HEK293 (cell line): ENCODE results near the gene ARHGAP35.

Experiments used
- AEBP2 ChIP-seq: fragments of 450-650 bp; formaldehyde crosslinking; IDR thresholded peaks from 2 replicates; pipeline ENCODE4 v1.5.1; 2016; ENCODE audit warnings: missing biosample characterization, missing genetic modification characterization, borderline replicate concordance
- ELK4 ChIP-seq: IDR thresholded peaks from 2 replicates; pipeline ENCODE4 v1.6.1; 2011; ENCODE audit warnings: mild to moderate bottlenecking, low read depth, low read length, borderline replicate concordance
- GLI2 ChIP-seq: fragments of 450-650 bp; formaldehyde crosslinking; IDR thresholded peaks from 2 replicates; pipeline ENCODE4; 2017; ENCODE audit warnings: missing biosample characterization, missing genetic modification characterization, low read depth, borderline replicate concordance
- GLI4 ChIP-seq: fragments of 450-650 bp; formaldehyde crosslinking; IDR thresholded peaks from 2 replicates; pipeline ENCODE4 v1.5.1; 2016; ENCODE audit warnings: missing biosample characterization, missing genetic modification characterization
- GLIS2 ChIP-seq: fragments of 450-650 bp; formaldehyde crosslinking; IDR thresholded peaks from 2 replicates; pipeline ENCODE4 v1.5.1; 2016; ENCODE audit warnings: missing biosample characterization, missing genetic modification characterization
- KLF1 ChIP-seq: fragments of 450-650 bp; formaldehyde crosslinking; IDR thresholded peaks from 2 replicates; pipeline ENCODE4 v1.5.1; 2016; ENCODE audit warnings: missing biosample characterization, missing genetic modification characterization
- KLF9 ChIP-seq: fragments of 450-650 bp; formaldehyde crosslinking; IDR thresholded peaks from 2 replicates; pipeline ENCODE4 v1.5.1; 2016; ENCODE audit warnings: missing biosample characterization, missing genetic modification characterization, low read depth
- MEIS1 ChIP-seq: sonication (generic); formaldehyde crosslinking; IDR thresholded peaks from 2 replicates; pipeline ENCODE4 v1.8.1; 2022; ENCODE audit warnings: missing genetic modification reagents, mild to moderate bottlenecking, borderline replicate concordance
- OSR2 ChIP-seq: fragments of 450-650 bp; formaldehyde crosslinking; IDR thresholded peaks from 2 replicates; pipeline ENCODE4 v1.5.1; 2016; ENCODE audit warnings: missing biosample characterization, missing genetic modification characterization
- REPIN1 ChIP-seq: fragments of 450-650 bp; formaldehyde crosslinking; IDR thresholded peaks from 2 replicates; pipeline ENCODE4 v1.5.1; 2017; ENCODE audit warnings: missing biosample characterization, missing genetic modification characterization, low read depth
- WT1 ChIP-seq: fragments of 450-650 bp; formaldehyde crosslinking; IDR thresholded peaks from 2 replicates; pipeline ENCODE4 v1.5.1; 2016; ENCODE audit warnings: missing biosample characterization, missing genetic modification characterization
- ZBTB20 ChIP-seq: fragments of 450-650 bp; formaldehyde crosslinking; IDR thresholded peaks from 2 replicates; pipeline ENCODE4 v1.5.1; 2016; ENCODE audit warnings: missing biosample characterization, missing genetic modification characterization
- ZBTB8A ChIP-seq: fragments of 450-650 bp; formaldehyde crosslinking; IDR thresholded peaks from 2 replicates; pipeline ENCODE4 v1.5.1; 2016; ENCODE audit warnings: missing biosample characterization, missing genetic modification characterization
- ZEB2 ChIP-seq: fragments of 450-650 bp; formaldehyde crosslinking; IDR thresholded peaks from 2 replicates; pipeline ENCODE4 v1.5.1; 2016; ENCODE audit warnings: missing biosample characterization, missing genetic modification characterization
- ZFHX2 ChIP-seq: fragments of 450-650 bp; formaldehyde crosslinking; conservative IDR thresholded peaks from 2 replicates; pipeline ENCODE4 v1.5.1; 2016; ENCODE audit warnings: missing biosample characterization, missing genetic modification characterization
- ZFP69B ChIP-seq: fragments of 450-650 bp; formaldehyde crosslinking; IDR thresholded peaks from 2 replicates; pipeline ENCODE4 v1.5.1; 2016; ENCODE audit warnings: missing biosample characterization, missing genetic modification characterization
- ZIC2 ChIP-seq: fragments of 450-650 bp; formaldehyde crosslinking; IDR thresholded peaks from 2 replicates; pipeline ENCODE4 v1.5.1; 2016; ENCODE audit warnings: missing biosample characterization, missing genetic modification characterization
- ZNF112 ChIP-seq: fragments of 450-650 bp; formaldehyde crosslinking; IDR thresholded peaks from 2 replicates; pipeline ENCODE4 v1.5.0; 2017; ENCODE audit warnings: missing biosample characterization, missing genetic modification characterization
- ZNF146 ChIP-seq: fragments of 450-650 bp; formaldehyde crosslinking; IDR thresholded peaks from 2 replicates; pipeline ENCODE4 v1.5.1; 2016; ENCODE audit warnings: missing biosample characterization, missing genetic modification characterization
- ZNF148 ChIP-seq: fragments of 450-650 bp; formaldehyde crosslinking; IDR thresholded peaks from 2 replicates; pipeline ENCODE4 v1.5.0; 2017; ENCODE audit warnings: missing biosample characterization, missing genetic modification characterization, borderline replicate concordance
- ZNF157 ChIP-seq: fragments of 450-650 bp; formaldehyde crosslinking; IDR thresholded peaks from 2 replicates; pipeline ENCODE4 v1.5.1; 2016; ENCODE audit warnings: missing biosample characterization, missing genetic modification characterization
- ZNF221 ChIP-seq: fragments of 450-650 bp; formaldehyde crosslinking; IDR thresholded peaks from 2 replicates; pipeline ENCODE4 v1.5.1; 2017; ENCODE audit warnings: missing biosample characterization, missing genetic modification characterization, borderline replicate concordance
- ZNF239 ChIP-seq: fragments of 450-650 bp; formaldehyde crosslinking; IDR thresholded peaks from 2 replicates; pipeline ENCODE4 v1.5.1; 2016; ENCODE audit warnings: missing biosample characterization, missing genetic modification characterization
- ZNF248 ChIP-seq: fragments of 450-650 bp; formaldehyde crosslinking; IDR thresholded peaks from 2 replicates; pipeline ENCODE4 v1.5.1; 2017; ENCODE audit warnings: missing biosample characterization, missing genetic modification characterization
- ZNF335 ChIP-seq: fragments of 450-650 bp; formaldehyde crosslinking; conservative IDR thresholded peaks from 2 replicates; pipeline ENCODE4 v1.5.1; 2016; ENCODE audit warnings: missing biosample characterization, missing genetic modification characterization
- ZNF48 ChIP-seq: fragments of 450-650 bp; formaldehyde crosslinking; IDR thresholded peaks from 2 replicates; pipeline ENCODE4 v1.5.1; 2016; ENCODE audit warnings: missing biosample characterization, missing genetic modification characterization
- ZNF544 ChIP-seq: fragments of 450-650 bp; formaldehyde crosslinking; IDR thresholded peaks from 2 replicates; pipeline ENCODE4 v1.5.0; 2017; ENCODE audit warnings: missing biosample characterization, missing genetic modification characterization
- ZNF555 ChIP-seq: fragments of 450-650 bp; formaldehyde crosslinking; conservative IDR thresholded peaks from 2 replicates; pipeline ENCODE4 v1.5.1; 2017; ENCODE audit warnings: missing biosample characterization, mild to moderate bottlenecking, missing genetic modification characterization, inconsistent platforms
- ZNF623 ChIP-seq: fragments of 450-650 bp; formaldehyde crosslinking; IDR thresholded peaks from 2 replicates; pipeline ENCODE4 v1.5.1; 2016; ENCODE audit warnings: missing biosample characterization, missing genetic modification characterization
- ZNF645 ChIP-seq: fragments of 450-650 bp; formaldehyde crosslinking; IDR thresholded peaks from 2 replicates; pipeline ENCODE4; 2016; ENCODE audit warnings: missing biosample characterization, missing genetic modification characterization
- ZNF658 ChIP-seq: fragments of 450-650 bp; formaldehyde crosslinking; IDR thresholded peaks from 2 replicates; pipeline ENCODE4; 2016; ENCODE audit warnings: missing biosample characterization, missing genetic modification characterization
- ZNF660 ChIP-seq: fragments of 450-650 bp; IDR thresholded peaks from 2 replicates; pipeline ENCODE4 v1.5.1; 2018; ENCODE audit warnings: missing biosample characterization, mild to moderate bottlenecking, missing genetic modification characterization
- ZNF670 ChIP-seq: fragments of 450-650 bp; formaldehyde crosslinking; IDR thresholded peaks from 2 replicates; pipeline ENCODE4 v1.5.1; 2016; ENCODE audit warnings: missing biosample characterization, missing genetic modification characterization, low read depth
- ZNF677 ChIP-seq: fragments of 450-650 bp; IDR thresholded peaks from 2 replicates; pipeline ENCODE4 v1.5.0; 2018; ENCODE audit warnings: missing biosample characterization, mild to moderate bottlenecking, missing genetic modification characterization, moderate library complexity
- ZNF747 ChIP-seq: fragments of 450-650 bp; formaldehyde crosslinking; IDR thresholded peaks from 2 replicates; pipeline ENCODE4 v1.5.1; 2016; ENCODE audit warnings: missing biosample characterization, missing genetic modification characterization
- ZSCAN23 ChIP-seq: fragments of 450-650 bp; formaldehyde crosslinking; IDR thresholded peaks from 2 replicates; pipeline ENCODE4 v1.5.1; 2016; ENCODE audit warnings: missing biosample characterization, missing genetic modification characterization

The ARHGAP35 gene

GRCh38 chr19:46841458-46842083 is 19.2 kb upstream of the ARHGAP35 start (continued):
- no peak for TF ChIP-seq GLI2 (tag by site-specific recombination)
- TF ChIP-seq KLF9 (tag by site-specific recombination): peak; percentile 59
- TF ChIP-seq ZNF48 (tag by site-specific recombination): no peak
- TF ChIP-seq REPIN1 (tag by site-specific recombination): no peak
- peak; percentile 18; the same call in 1 of the 2 replicates for TF ChIP-seq ZNF335 (tag by site-specific recombination)
- peak; percentile 55; the same call in 1 of the 2 replicates for TF ChIP-seq KLF1 (tag by site-specific recombination)
- TF ChIP-seq WT1: no peak
- no peak for TF ChIP-seq ZIC2 (tag by site-specific recombination)
- TF ChIP-seq ZNF555 (tag by site-specific recombination): no peak
- no peak for TF ChIP-seq ZNF148 (tag by site-specific recombination)
- TF ChIP-seq ZNF221 (tag by site-specific recombination): no peak
- TF ChIP-seq ZNF248 (tag by site-specific recombination): no peak
- no peak for TF ChIP-seq ZNF670
- no peak for TF ChIP-seq ZEB2 (tag by site-specific recombination)
- TF ChIP-seq GLIS2 (tag by site-specific recombination): no peak
- TF ChIP-seq OSR2 (tag by site-specific recombination): no peak
- no peak for TF ChIP-seq ZFHX2 (tag by site-specific recombination)
- no peak for TF ChIP-seq ZNF146 (tag by site-specific recombination)
- no peak for TF ChIP-seq ZNF660 (tag by site-specific recombination)
- no peak for TF ChIP-seq ZNF157
- TF ChIP-seq ELK4: no peak
- TF ChIP-seq ZNF658 (tag by site-specific recombination): no peak
- TF ChIP-seq ZBTB20 (tag by site-specific recombination): no peak
- no peak for TF ChIP-seq ZNF239 (tag by site-specific recombination)
- no peak for TF ChIP-seq ZNF544 (tag by site-specific recombination)
- no peak for TF ChIP-seq ZNF747 (tag by site-specific recombination)
- no peak for TF ChIP-seq MEIS1
- TF ChIP-seq ZFP69B (tag by site-specific recombination): no peak
- TF ChIP-seq ZNF677 (tag by site-specific recombination): no peak
- TF ChIP-seq AEBP2 (tag by site-specific recombination): no peak
- no peak for TF ChIP-seq ZBTB8A (tag by site-specific recombination)
- no peak for TF ChIP-seq ZSCAN23 (tag by site-specific recombination)
- TF ChIP-seq ZNF645 (tag by site-specific recombination): no peak
- no peak for TF ChIP-seq ZNF623 (tag by site-specific recombination)
- TF ChIP-seq GLI4: no peak
- TF ChIP-seq ZNF112 (tag by site-specific recombination): no peak
